Duodenal mucosa (tissue), 2 donors: ENCODE data around the gene CARMIL1.

Experiments used
- H3K27ac ChIP-seq: one replicate; pipeline ENCODE4 v1.7.0; 2013; ENCODE audit warnings: low read depth, low read length
- H3K27me3 ChIP-seq, 2 donors: one replicate each; pipeline ENCODE4 v1.7.0; 2013; ENCODE audit warnings: low read length in 2 of 2, control low read depth in 1 of 2; ENCODE audit not compliant: insufficient read depth in 2 of 2, control insufficient read depth in 1 of 2
- H3K36me3 ChIP-seq, 2 donors: one replicate each; pipeline ENCODE4 v1.7.0; 2013; ENCODE audit warnings: low read length in 2 of 2, control low read depth in 1 of 2; ENCODE audit not compliant: insufficient read depth in 2 of 2, control insufficient read depth in 1 of 2
- H3K4me1 ChIP-seq, 2 donors: one replicate each; pipeline ENCODE4 v1.7.0; 2013; ENCODE audit warnings: low read length in 2 of 2, control low read depth in 1 of 2; ENCODE audit not compliant: insufficient read depth in 2 of 2, control insufficient read depth in 1 of 2
- H3K4me3 ChIP-seq, 2 donors: one replicate each; pipeline ENCODE4 v1.7.0; 2013; ENCODE audit warnings: low read length in 2 of 2, low read depth in 1 of 2
- H3K9ac ChIP-seq, 2 donors: one replicate each; pipeline ENCODE4 v1.7.0; 2013; ENCODE audit warnings: low read length in 2 of 2, low read depth in 1 of 2
- H3K9me3 ChIP-seq, 2 donors: one replicate each; pipeline ENCODE4 v1.7.0; 2013; ENCODE audit warnings: low read length in 2 of 2, control low read depth in 1 of 2; ENCODE audit not compliant: control insufficient read depth in 1 of 2

CARMIL1 gene

DNA sequence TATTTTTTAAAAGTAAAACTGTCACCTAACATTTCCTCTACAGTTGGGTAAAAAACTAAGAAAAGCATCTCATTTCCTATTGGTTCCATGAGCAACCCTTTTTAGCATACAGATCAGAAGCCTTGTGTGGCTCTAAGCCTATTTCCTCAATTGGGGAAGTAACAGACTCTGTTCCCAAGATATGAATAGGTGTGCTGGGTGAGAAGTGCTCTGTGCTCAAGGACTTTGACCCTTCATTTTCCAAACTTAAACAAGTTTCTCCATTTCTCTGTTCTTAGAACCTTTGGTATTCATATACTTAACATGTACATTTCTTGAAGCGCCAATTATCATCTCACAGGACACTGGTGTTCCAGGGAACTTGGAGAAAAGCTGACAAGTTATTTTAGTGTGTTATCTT lies 24.1 kb downstream of the CARMIL1 start:
- Histone ChIP-seq H3K4me1 (peaks cover 51 to 66% of the 10 kb centered on the region in 2 donors), H3K9me3 (no peaks in the 10 kb centered on the region), H3K36me3 (no peaks in the 10 kb centered on the region), H3K27ac (peak overlapping the region; percentile 33), H3K27me3 (no peaks in the 10 kb centered on the region), H3K4me3 (no peak overlapping the region), H3K9ac (no peak overlapping the region)

- H3K4me1 ChIP-seq, result peaks cover 47 to 68% of the 10 kb centered on the region in 2 donors
- H3K36me3 ChIP-seq, result no peaks in the 10 kb centered on the region
- H3K4me3 ChIP-seq, result no peak overlapping the region
- no peak overlapping the region for H3K27ac ChIP-seq
- H3K27me3 ChIP-seq, result no peaks in the 10 kb centered on the region
- H3K9ac ChIP-seq, result no peak overlapping the region
- no peaks in the 10 kb centered on the region for H3K9me3 ChIP-seq
Observed at GRCh38 chr6:25306379-25306778, 27.2 kb downstream of the CARMIL1 start.

- Histone ChIP-seq H3K4me1 (peaks cover 39 to 68% of the 10 kb centered on the region in 2 donors), H3K9me3 (no peaks in the 10 kb centered on the region), H3K4me3 (no peak overlapping the region), H3K27ac (no peak overlapping the region), H3K9ac (no peak overlapping the region), H3K27me3 (no peaks in the 10 kb centered on the region), H3K36me3 (no peaks in the 10 kb centered on the region)
Observed at GRCh38 chr6:25307805-25308494, 28.8 kb downstream of the CARMIL1 start.

DNA sequence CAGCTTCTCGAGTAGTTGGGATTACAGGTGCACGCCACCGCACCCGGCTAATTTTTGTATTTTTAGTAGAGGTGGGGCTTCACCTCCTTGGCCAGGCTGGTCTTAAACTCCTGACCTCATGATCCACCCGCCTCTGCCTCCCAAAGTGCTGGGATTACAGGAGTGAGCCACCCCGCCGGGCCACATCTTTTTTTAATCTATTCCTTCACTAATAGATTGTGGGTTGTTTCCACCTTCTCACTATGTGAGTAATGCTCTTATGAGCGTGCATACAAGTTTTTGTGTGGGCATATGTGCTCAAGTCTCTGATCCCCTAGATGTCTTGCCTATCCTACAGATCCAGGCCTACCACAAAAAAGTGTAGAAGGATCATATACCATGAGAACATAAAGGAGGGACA lies 30.7 kb downstream of the CARMIL1 start:
- no peak overlapping the region for H3K9ac ChIP-seq
- H3K27ac ChIP-seq, result no peak overlapping the region
- H3K9me3 ChIP-seq, result no peaks in the 10 kb centered on the region
- no peaks in the 10 kb centered on the region for H3K27me3 ChIP-seq
- H3K4me3 ChIP-seq, result no peak overlapping the region
- H3K36me3 ChIP-seq, result no peaks in the 10 kb centered on the region
- peaks cover 27 to 55% of the 10 kb centered on the region in 2 donors for H3K4me1 ChIP-seq

- Histone ChIP-seq H3K27me3 (no peaks in the 10 kb centered on the region), H3K36me3 (no peaks in the 10 kb centered on the region), H3K9me3 (no peaks in the 10 kb centered on the region), H3K27ac (no peak overlapping the region), H3K4me3 (no peak overlapping the region), H3K9ac (no peak overlapping the region), H3K4me1 (peaks cover 28 to 59% of the 10 kb centered on the region in 2 donors)
Observed at GRCh38 chr6:25311331-25311840, 32.2 kb downstream of the CARMIL1 start.

GRCh38 chr6:25312034-25312620 lies 33.0 kb downstream of the CARMIL1 start:
- H3K36me3 ChIP-seq, result no peaks in the 10 kb centered on the region
- peaks cover 28 to 56% of the 10 kb centered on the region in 2 donors for H3K4me1 ChIP-seq
- H3K9me3 ChIP-seq, result no peaks in the 10 kb centered on the region
- no peak overlapping the region for H3K9ac ChIP-seq
- H3K4me3 ChIP-seq, result no peak overlapping the region
- no peak overlapping the region for H3K27ac ChIP-seq
- H3K27me3 ChIP-seq, result no peaks in the 10 kb centered on the region

DNA sequence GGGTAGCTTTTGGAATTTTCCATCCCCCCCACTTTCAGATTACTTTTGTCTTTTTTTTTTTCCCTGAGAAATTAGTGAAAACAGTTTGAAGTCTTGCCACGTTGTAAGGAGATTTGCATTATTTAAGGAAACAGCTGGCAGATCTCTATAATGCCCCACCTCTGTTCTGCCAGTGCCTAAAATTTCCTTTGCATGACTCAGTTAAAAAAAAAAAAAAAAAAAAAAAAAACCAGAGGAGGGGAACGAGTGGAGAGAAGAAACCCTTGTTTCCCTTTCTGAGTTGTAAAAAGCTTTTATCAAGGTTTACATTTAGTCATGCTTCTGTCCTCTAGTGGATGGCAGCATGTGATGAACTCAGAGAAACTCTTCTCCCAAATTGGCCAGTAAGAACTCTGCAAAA lies 33.5 kb downstream of the CARMIL1 start:
- H3K4me1 ChIP-seq, result peaks cover 27 to 50% of the 10 kb centered on the region in 2 donors
- no peaks in the 10 kb centered on the region for H3K27me3 ChIP-seq
- no peak overlapping the region for H3K27ac ChIP-seq
- no peak overlapping the region for H3K4me3 ChIP-seq
- H3K9me3 ChIP-seq, result no peaks in the 10 kb centered on the region
- no peak overlapping the region for H3K9ac ChIP-seq
- no peaks in the 10 kb centered on the region for H3K36me3 ChIP-seq

- Histone ChIP-seq H3K4me3 (no peak overlapping the region), H3K4me1 (peaks cover 34 to 46% of the 10 kb centered on the region in 2 donors), H3K27me3 (no peaks in the 10 kb centered on the region), H3K36me3 (no peaks in the 10 kb centered on the region), H3K9me3 (no peaks in the 10 kb centered on the region), H3K27ac (no peak overlapping the region), H3K9ac (no peak overlapping the region)
Observed at GRCh38 chr6:25314509-25315175, 35.5 kb downstream of the CARMIL1 start.

DNA sequence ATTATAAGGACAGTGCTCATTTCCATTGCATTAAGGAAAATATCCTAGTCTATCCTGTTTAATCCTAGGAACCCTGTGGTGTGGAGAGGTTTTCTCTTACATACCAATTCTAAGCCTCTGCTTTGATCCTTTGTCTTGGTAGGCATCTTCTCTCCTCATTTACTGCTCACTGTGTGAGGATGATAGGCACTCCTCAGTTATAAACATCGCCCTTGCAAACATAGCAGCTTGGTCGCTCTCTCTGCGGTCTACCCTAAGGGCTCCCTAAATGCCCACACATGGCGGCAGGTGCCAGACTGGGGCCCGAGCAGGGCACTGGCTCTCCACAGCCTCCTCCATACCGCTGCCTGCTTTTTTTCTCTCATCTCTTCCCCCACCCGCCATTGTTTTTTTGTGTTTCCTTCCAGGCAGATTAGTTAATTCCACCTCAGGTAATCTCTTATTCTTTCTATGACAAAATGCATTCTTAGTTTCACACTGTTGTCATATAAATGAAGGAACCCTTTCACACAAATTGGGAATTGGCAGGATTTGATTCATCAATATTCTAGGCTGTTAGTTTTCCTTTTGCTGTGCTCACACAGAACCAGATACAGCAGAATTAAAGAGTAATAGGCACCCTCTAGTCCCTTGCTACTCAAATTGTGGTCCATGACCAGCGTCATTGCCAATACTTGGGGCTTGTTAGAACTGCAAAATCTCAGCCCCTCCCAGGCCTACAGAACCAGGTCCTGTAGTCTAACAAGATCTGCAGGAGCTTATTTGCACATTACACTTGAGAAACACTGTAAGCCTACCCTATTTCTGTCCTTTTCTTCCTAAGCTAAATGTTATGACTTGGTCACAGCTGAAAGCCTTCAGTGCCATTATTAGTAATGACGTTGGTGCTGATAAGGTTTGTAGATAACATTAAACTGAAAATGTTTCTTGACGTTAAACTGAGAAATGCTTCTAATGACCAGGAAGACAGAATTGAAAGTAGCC lies 36.3 kb downstream of the CARMIL1 start:
- Histone ChIP-seq H3K9ac (no peak overlapping the region), H3K4me3 (no peak overlapping the region), H3K27ac (no peak overlapping the region), H3K27me3 (no peaks in the 10 kb centered on the region), H3K36me3 (no peaks in the 10 kb centered on the region), H3K9me3 (no peaks in the 10 kb centered on the region), H3K4me1 (peaks cover 30 to 43% of the 10 kb centered on the region in 2 donors)
